ENCODE measurements around the gene C10orf105.

The C10orf105 gene

DNA sequence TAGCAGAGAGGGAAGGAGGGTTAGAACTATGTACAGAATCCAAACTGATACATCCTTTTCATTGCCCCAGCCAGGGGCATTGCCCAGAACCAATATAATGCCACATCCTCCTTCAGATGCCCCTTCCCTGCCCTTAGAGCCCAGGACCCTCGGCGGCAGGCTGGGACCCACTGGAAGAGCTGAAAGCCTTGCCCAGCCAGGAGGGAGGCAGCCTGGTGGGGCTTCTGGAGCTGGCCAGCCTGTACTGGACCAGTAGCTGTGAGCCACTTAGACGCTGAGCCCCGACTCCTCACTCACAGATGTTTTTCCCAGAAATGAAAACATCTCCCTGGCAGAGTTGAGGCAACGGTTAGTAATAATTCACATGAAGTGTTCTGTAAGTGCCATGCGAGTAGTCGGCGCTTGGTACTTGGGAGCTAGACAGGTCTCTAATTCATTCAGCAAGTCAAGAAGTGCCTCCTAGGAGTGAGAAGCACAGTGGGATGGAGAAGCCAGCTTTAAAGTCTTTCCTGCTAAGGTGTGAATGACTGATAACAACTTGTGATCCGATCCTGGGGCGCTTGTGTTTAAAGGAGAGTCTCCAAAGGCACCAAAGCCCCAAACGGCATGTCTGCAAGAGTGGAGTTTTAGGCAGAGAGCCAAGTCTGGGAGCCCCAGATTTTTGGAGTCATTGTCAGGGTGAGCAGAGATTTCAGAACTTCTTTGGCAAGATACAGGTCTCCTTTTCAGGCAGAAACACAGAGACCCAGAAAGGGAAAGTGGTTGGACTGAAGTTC is 44.0 kb upstream of the C10orf105 start:
- peak; percentile 83 for DNase-seq (ENCODE audit: low read depth)
- H3K4me3 ChIP-seq (ENCODE audit: low read length): no peak overlapping the region
- TF ChIP-seq CTCF (conservative IDR thresholded peaks at IDR 0.05; ENCODE audit: low read length): no peak

- H3K4me3 ChIP-seq (ENCODE audit: low read length): no peak overlapping the region
- no peak for DNase-seq (ENCODE audit: low read depth)
- no peak for TF ChIP-seq CTCF (conservative IDR thresholded peaks at IDR 0.05; ENCODE audit: low read length)
These were observed 42.7 kb upstream of the C10orf105 start for GRCh38 chr10:71762324-71762723.

- H3K4me3 ChIP-seq (ENCODE audit: low read length): no peak overlapping the region
- TF ChIP-seq CTCF (conservative IDR thresholded peaks at IDR 0.05; ENCODE audit: low read length): no peak
- no peak for DNase-seq (ENCODE audit: low read depth)
These were observed 42.0 kb upstream of the C10orf105 start for GRCh38 chr10:71761541-71762113.

GRCh38 chr10:71761105-71761511 is 41.5 kb upstream of the C10orf105 start:
- no peak for DNase-seq (ENCODE audit: low read depth)

GRCh38 chr10:71757399-71757922 is 37.9 kb upstream of the C10orf105 start:
- H3K4me3 ChIP-seq (ENCODE audit: low read length): no peak overlapping the region
- no peak for TF ChIP-seq CTCF (conservative IDR thresholded peaks at IDR 0.05; ENCODE audit: low read length)
- no peak for DNase-seq (ENCODE audit: low read depth)

More at GRCh38 chr10:71761105-71761511, 41.5 kb upstream of the C10orf105 start:
- no peak overlapping the region for H3K4me3 ChIP-seq (ENCODE audit: low read length)
- TF ChIP-seq CTCF (conservative IDR thresholded peaks at IDR 0.05; ENCODE audit: low read length): no peak

DNA sequence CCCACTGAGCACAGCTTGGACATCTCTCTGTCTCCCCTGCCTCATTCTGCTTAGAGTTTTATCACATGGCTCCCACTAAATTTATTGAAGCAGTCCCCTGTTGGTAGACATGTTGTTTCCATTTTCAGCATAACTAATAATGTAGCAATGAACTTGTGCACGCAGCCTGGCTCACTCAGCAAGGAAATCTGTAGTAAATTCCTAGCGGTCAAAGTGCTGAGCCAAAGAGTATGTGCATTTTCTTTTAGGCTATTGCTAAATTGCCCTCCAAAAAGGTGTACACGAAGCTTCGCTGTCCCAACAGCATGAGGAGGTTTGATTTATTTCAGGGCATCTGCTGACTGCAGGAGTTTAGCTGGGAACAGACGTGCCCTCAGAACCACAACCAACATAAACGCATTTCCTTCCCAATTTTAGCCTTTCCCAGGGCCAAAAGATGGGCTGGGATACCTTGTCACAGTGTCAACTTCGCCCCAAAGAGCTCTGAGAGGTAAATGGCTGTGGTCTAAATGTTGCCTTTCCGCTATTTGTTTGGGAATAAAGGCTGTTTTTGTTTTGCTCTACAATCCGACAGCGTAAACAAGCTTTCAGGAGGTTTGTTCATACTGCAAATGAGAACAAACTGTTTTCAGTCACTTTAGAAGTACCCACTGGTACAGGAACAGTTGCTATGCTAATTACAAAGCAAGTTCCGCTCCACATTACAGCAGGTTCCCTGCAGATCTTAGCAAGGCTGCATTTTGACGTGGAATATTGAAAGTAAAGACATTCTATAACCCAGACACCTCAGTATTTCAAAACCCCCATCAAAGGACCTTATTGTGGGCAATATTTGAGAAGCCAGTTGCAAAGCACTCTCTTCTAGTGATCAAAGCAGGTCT is 37.0 kb upstream of the C10orf105 start:
- no peak; the same call in 1 of the 2 replicates for TF ChIP-seq CTCF (conservative IDR thresholded peaks at IDR 0.05; ENCODE audit: low read length)
- peak; percentile 85 for DNase-seq (ENCODE audit: low read depth)
- no peak overlapping the region for H3K4me3 ChIP-seq (ENCODE audit: low read length)

Data from AG10803 (cell line).